ENCODE measurements around the gene PGM1. TPM values are rescaled to one million over a fixed set of nuclear protein-coding genes. Genes with fewer than 3 reads are reported as not detected.

The PGM1 gene
- total RNA-seq, 1 donor from 2014 or later, result 52.6 TPM

DNA sequence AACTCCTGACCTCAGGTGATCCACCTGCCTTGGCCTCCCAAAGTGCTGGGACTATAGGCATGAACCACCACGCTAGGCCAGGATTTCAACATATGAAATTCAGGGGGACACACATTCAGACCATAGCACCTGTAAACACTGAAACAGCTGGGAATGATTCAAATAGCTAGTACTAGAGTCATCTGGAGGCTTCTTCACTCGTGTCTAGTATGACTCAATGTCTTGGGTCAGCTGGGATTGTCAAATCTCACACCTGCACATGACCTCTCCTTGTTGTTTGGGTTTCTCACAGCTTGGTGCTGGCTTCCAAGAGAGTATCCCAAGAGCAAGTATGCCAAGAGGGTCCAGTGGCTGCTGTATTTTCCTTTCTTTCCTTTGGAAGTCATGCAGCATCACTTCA lies 75.1 kb downstream of the PGM1 start:
- no peak for DNase-seq

DNA sequence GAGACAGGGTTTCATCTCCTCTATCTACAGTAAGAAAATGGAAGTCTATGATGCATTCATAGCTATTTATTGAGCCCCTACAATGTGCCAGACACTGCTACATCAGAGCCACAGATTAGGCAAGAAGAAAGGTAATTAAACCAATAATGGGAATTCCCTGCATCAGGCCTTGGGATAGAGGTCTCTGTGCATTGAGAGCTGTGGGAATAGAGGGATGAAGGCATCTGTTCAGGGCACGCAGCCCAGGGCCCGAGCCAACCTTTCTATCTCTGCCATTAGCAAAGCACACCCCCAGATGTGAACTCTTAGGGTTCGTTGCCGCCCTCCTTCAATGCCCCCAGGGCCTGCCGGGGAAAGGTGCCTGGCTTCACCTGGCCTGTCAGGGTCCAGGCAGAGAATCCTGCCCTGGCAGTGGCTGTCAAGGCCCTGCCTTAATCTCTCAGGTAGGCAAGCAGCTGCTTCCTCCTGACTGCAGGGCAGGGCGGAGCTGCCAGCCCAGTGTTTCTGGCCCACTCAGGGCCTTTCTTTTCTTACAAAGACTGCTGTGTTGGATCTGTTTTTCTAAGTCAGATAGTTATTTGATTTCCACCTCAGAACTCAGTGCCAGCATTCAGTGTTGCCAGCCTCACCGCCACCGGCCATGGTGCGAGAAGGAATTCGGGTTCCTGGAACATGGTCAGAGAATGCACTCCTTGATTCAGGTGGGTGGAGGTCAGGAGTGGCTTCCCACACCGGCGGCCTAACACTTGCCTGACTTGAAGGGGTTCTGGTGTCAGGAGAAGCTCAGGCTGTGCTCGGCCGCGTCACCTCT lies 76.1 kb downstream of the PGM1 start:
- no peak for DNase-seq

DNA sequence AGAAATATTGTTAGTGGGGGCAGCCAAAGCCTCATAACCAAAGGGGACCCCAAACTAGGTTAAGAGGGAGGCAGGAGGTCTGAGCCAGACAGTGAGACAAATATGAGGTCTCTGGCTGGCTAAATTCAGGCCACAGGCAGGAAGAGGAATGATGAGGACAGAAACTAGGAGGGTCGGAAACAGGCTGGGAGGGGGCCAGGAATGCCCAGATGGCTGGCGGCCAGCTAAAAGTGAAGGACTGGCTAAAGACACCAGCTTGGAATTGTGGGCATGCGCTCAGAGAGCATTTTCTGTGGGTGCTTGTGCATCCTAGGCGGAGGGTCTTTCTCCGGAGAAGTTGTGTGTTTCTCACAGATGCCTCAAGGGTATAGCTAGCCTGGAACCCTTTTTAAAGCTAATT lies 77.0 kb downstream of the PGM1 start:
- no peak for DNase-seq

DNA sequence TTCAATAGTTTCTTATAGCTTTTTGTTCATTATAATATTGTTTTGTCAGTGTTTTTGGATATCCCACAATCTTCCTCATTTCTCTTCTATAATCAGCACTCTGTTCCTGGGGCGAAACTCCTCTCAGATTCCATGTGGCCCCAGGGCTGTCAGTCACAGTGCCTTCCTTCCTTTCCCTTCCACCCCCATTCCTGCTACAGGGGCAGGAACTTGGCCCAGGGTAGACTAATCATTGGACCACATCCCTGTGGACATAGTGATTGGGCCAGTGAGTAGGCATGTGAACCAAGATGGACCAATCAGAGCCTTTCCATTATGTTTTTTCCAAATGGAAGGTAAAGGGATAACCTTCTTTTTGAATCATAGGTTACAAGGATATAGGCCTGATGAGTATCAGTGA lies 78.3 kb downstream of the PGM1 start:
- DNase-seq, result no peak

DNA sequence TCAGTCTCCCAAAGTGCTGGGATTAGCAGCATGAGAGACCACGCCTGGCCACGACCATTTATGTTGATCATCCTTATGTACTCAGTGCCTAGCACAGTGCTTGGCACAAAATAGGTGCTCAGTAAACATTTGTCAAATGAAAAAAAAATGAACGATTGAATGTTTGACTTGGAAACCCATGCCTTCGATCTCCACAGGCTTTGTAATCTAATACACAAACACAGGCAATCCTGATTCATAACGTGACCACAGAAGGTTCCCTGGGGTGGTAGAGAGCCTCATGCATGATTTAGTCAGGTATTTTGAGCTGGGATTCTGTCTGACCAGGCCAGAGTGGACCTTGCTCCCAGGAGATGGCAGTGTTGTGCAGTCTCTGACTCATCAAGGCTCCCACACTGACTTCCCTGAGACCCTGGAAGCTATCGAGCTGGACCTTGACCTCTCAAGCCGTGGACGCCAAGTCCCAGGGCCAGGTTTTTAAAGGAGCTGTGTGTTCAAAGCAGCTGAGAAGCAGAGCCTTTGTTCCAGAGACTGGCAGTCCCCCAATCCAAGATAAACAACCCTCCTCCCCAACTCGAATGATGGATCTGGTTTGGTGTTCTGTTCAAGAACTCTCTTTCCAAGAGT lies 81.1 kb downstream of the PGM1 start:
- peak; percentile 59 for DNase-seq

DNA sequence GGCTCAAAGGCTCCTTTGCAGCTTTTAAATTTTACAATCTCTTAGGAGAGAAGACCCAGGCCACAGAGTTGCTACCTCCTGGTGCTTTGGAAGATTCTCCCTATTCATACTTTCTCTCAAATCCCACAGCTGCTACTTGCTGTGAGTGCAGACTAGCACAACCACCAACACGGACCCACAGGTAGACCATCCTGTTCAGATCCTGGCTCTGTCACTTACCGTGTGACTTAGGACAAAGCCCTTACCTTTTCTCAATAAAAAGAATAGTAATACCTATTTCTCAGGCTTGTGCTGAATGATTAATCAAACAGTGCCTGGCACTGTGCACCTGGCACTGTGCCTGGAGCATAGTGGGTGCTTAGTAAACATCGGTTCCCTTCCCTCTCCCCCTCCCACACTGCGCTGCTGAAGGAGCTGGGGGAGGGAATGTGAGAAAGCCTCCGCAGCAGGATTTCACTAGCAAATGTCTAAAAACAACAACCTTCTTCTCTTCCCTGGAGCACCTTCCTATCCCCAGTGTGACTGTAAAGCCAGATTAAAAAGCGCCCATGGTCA lies 81.7 kb downstream of the PGM1 start:
- no peak for DNase-seq

DNA sequence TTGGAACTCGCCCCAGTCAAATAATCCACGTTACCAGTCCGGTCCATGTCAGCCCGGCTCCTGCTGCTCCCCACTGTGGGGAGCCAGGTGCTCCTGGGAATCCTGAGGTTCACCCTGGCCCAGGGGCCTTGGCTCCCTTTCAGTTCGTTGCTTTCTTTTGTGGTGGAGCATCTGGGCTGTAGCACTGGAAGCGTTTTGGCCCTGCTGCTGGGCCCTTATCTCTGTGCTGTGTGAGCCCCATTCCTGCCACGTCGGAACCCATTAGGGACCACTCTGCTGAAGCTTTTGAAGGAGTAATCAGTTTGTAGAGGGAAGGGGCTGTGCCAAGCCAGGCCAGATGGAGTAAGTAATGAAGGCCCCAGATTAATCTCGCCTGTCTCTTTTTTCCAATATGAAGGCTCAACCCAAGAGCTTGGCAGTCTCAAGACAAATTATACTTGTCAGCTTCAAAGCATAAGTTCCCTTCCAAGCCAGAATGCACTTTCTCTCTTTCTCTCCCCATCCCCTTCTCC lies 82.3 kb downstream of the PGM1 start:
- no peak for DNase-seq

DNA sequence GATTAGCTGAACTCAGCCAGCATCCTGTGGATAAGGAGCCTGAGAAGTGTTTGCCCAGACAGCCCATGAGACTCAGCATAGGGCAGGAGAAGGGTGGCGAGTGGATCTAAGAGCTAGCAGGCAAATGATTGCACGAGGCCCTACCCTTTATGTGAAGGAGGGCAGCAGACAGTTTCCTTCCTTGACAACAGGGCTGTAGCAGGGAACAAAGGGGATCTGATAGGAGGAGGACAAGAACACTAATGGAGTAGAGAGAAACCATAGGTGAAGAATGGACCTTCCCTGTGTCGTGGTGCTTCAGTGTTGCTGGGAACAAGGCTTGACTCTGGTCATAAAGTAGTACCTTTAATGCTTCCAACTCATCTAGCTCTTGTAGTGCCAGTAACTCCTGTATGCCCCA lies 84.3 kb downstream of the PGM1 start:
- no peak for DNase-seq

DNA sequence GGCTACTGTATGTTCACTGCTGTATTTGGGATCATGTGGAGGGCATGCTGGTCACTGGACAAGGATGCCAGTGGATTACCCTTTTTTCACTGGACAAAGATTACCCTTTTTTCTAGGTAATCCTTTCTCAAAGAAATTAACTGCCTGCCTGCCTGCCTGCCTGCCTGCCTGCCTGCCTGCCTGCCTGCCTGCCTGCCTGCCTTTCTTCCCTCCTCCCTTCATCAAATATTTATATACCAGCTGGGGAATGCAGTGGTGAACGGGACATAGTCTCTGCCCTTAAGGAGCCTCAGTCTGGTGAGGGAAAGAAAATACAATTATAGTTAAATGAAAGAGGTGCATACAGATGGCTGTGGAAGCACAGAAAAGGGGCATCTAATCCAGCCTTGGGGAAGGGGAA lies 85.0 kb downstream of the PGM1 start:
- DNase-seq, result no peak

DNA sequence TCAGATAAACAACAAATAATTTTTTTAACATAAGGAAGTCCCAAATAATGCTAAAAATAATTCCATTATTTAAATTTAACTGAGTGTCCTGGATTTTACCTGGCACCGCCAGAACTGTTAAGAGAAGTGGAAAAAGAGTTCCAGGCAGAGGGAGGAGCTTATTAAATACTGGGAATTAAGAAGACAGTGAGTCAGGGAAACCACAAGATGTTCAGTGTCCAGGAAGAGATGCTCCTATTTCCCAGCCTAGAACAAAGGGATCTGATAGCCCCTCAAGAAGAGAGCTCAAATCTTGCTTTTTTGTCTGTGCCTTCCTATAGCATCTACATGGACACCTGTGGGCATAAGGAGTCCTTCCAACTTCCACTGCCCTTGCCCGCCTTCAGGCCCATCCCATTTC lies 85.9 kb downstream of the PGM1 start:
- DNase-seq, result no peak

DNA sequence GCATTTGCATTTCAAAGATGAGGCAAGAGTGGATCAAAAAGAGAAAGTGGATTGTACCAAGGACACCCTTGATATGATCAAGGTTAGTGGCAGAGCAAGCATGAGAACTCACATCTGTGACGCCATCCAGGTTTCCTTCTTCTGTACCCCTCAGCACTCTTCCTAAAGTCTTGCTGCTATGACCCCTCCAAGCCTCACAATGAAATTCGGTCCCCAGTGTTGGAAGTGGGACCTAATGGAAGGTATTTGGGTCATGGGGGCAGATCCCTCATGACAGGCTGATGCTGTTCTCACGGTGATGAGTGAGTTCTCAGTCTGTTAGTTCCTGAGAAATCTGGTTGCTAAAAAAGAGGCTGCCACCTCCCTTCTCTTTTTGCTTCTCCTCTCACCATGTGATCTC lies 86.4 kb downstream of the PGM1 start:
- DNase-seq, result no peak

DNA sequence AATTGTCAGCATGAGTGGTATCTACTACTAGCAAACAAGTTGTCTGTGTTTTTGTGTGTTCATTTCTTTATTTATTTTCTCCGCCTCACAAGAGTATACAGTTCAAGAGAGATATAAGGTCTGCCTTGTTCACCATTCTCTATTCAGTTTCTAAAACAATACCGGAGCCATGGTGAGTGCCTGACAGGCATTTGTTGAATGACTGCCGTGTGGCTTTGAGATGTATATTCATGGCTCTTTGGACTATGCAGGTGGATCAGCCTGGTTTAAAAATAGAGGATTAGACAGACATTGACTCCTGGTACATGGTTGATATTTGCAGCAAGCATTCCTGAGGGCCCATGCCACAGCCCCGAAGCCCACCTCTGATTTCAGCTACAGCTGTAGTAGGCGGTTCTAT lies 89.7 kb downstream of the PGM1 start:
- DNase-seq, result no peak

DNA sequence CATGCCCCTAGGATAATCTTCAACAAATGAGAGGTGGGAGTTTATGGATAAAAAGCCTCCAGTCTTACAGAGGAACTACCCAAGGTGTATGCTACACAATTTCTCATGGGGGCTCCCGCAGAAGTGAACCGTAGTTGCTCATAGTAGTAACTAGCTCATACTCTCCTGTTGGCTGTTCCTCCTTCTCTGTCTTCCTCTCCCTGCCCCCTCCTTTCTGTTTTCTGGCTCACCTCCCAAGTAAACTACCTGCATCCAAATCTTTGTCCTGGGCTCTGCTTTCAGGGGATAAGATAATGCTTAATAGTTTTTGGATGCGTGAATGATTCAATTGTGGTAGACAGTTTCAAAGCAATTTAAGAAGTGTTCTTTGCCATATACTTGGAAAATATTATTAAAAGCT lies 90.5 kb downstream of the PGM1 start:
- DNase-seq, result no peak

DNA sequence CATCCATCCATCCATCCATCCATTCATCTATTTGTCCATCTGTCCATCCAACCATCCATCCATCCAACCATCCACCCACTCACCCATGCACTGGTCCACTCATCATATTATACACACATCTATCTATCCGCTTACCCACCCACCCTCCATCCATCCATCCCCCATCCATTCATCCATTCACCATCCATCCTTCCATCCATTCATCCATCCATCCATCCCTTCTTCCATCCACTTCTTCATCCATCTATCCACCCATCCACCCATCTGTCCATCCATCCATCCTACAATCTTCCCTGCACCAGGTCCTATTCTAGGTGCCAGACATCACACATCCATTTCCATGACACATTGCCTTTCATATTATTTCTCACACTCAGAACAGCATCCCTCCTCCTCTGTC lies 93.5 kb downstream of the PGM1 start:
- no peak for DNase-seq

DNA sequence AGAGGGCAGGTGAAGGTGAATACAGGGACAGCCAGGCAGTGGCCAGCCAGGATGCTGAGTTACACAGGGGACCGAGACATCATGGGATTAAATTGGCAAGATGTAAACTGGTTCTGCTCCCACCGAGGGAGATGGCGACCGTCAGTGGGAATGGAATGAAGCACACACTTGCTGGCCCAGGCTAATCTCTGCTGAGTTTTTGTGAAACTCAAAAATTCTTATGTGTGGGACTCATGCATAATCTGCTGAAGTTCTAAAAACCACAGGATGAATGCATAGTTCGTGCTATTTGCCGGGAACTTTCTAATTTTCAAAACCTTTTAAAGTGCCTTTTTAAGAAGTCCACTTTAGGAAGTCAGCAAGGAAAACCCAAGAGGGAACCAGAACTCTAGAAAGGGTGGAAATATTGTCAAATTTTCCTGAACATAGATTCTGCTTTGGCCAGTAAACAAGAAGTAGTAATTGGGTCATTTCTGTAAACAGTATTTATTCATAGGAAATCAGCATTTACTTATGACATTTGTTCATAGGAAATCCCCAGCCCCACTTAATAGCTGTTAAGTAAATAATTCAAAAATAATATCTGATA lies 95.2 kb downstream of the PGM1 start:
- no peak for DNase-seq

DNA sequence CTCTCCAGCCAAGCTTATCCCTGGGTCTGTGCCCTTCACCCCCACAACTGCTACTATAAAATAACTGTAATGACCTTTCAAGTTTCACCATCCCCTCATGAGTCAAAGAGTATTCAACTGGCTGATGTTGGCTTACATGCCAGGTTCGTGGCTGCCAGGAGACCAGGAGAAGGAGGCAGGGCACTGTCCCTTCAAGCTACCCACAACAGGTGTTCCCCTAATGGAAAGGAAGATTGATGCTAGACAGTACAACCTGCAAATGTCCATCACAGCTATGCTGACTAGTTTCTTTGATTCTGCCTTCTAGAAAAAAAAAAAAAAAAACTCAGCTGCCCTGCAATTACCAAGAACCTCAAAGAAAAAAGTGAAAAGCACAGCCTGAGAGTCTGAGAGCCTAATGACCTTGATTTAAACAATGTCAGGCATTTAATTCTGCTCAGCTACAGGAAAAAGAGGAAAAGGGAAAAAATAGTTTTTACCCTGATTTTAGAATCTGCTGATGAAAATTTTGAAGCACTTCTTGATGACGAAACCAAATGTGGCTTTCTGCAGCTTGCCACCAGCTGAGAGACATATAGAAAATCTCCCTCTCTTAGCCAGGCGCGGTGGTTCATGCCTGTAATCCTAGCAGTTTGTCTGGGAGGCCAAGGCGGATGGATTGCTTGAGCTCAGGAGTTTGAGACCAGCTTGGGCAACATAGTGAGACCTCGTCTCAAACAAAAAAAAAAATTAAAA lies 97.9 kb downstream of the PGM1 start:
- DNase-seq, result no peak

DNA sequence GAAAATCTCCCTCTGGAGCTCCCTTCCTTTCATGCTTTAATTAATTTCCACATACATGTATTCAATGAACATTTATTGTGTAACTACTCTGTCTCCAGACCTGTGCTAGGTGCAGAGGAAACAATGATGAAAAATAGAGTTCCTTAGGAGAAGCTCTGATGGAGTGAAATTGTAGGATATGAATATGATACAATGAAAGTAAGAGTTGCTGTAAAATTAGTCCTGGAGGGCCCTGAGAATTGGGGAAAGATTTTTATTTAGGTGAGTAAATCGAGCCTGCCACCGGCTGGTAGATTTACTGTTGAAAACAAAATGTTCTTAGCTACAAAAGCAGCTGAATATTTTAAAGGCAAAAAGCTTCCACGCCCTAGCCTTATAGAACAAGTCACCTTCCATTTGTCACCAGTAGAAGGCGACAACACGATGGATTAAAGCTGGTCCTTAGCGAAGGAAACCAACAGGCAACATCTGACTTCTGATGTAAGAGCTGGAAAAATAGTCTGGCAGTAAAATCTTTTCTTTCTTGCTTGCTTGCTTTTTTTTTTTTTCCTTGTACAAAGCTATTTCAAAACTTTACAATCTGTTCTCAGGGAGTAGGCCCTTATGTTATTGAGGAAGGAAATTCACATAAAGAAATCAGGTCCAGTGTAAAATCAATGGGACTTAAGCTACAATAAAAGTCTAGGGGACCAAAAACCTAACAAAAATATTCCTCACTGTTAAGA lies 98.7 kb downstream of the PGM1 start:
- DNase-seq, result peak; percentile 97

DNA sequence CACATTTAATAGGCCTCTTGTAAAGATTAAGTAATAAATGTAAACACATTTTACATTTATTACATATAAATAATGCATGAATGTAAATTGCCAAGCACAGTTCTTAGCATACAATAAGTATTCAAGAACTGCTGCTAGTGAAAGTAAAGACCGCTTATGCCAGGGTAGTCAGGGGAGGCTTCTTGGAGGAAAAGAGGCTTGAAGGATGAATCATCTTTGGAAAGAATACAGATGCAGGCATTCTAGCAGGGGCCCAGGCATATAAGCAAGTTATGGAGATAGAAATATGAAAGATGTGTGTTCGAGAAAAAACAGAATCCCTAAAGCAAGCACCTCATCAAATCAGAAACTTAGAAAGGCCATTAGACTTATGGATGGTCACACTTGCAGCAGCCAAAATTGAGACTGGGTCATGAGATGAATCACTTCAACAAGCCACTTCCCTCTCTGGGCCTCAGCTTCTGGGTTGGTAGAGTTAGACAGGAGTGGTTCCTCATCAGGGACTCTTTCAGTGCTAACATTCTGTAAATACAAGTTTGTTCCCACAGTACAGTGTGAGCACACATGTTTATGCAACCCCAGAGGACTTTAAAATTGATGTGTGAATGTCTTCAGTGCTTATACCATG lies 100.8 kb downstream of the PGM1 start:
- DNase-seq, result no peak

DNA sequence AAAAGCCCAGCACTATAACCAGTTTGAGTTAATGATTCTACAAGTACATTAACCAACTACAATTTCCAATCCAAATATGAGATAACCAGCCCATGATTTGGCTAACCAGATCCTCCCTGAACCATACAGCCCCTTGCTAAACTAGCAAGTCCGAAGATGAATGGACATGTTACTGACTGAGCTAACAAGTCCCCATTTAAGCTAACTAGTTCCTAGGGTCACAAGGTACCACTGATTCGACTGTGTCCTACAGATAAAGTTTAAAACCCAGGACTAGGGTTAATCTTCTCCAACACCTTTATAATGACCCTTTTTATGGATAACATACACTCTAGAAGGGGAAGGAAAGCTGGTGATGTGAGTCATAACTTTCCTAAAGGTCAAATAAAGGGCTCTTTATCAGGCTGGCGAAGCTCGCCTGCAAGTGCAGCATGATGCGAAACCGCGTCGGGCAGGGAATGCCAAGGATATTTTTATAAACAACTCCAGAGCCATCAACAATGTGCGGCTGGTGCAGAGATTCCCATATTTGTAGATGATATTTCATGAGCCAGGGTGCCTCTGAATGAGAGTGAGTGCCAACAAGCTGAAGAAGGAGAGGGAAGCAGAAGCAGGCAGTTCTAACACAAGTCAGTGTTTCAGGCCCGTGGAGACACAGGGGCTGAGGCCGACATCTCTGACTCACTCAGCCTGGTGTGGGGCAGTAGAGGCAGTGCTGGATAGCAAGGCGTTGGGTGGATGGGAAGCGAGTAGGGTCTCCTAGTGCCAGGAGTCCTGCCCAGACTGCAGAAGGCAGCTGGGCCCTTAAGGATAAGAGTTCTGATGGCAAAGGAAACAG lies 105.0 kb downstream of the PGM1 start:
- no peak for DNase-seq

DNA sequence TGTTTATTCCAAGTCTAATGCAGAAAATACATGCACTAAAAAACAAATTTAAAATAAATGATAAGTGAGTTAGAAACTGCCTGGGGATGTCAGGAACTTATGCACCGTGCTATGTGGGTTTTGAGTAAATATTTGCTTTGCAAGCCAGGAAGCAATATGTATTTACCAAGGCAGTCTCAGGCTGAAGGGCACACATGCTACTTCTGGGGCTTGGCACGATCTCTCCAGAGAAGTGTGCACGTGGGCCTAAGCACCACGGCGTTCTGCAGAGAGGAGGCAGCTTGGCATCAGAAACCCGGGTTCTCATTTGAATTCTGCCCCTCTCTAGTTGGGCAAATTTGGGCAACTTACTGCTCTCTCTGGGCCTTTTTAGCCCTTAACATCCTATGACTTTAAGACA lies 108.0 kb downstream of the PGM1 start:
- DNase-seq, result no peak

Data from skin of body (tissue), 2 donors.